Keratinocyte (primary cell): ENCODE measurements around the gene SEMA3C. TPM values are rescaled to one million over a fixed set of nuclear protein-coding genes. Genes with fewer than 3 reads are reported as not detected.

Experiments
- DNase-seq: peaks from one replicate; pipeline ENCODE4 v3.0.0-alpha.2; 2011; ENCODE audit warnings: low read depth, missing footprints, low spot score
- FAIRE-seq: peaks from 2 replicates; lab custom pipeline; 2011; peaks lifted over from hg19 to GRCh38; lab: Jason Lieb, UNC
- H2AFZ ChIP-seq: 2 replicates; pipeline ENCODE4 v1.6.0; 2012; ENCODE audit warnings: low read length, control low read depth, inconsistent platforms; ENCODE audit not compliant: control insufficient read depth
- H3K27ac ChIP-seq: 2 replicates; pipeline ENCODE4 v1.5.1; 2011; ENCODE audit warnings: low read length; ENCODE audit not compliant: control insufficient read depth, insufficient read depth
- H3K27me3 ChIP-seq: 3 replicates; pipeline ENCODE4 v1.6.0; 2011; ENCODE audit warnings: low read length; ENCODE audit not compliant: control insufficient read depth, insufficient read depth; ENCODE audit errors: extremely low read depth
- H3K36me3 ChIP-seq, 2 experiments: 2 replicates in 1 of 2; 3 replicates in 1 of 2; pipeline ENCODE4 v1.5.1; 2011; ENCODE audit warnings: low read length in 2 of 2, mild to moderate bottlenecking in 1 of 2; ENCODE audit not compliant: control insufficient read depth in 2 of 2, insufficient read depth in 2 of 2; ENCODE audit errors: extremely low read depth in 1 of 2
- H3K4me1 ChIP-seq: 3 replicates; pipeline ENCODE4 v1.5.1; 2011; ENCODE audit warnings: low read length; ENCODE audit not compliant: control insufficient read depth, insufficient read depth; ENCODE audit errors: extremely low read depth
- H3K4me2 ChIP-seq: 3 replicates; pipeline ENCODE4 v1.6.0; 2011; ENCODE audit warnings: low read depth, low read length; ENCODE audit not compliant: control insufficient read depth, insufficient read depth; ENCODE audit errors: extremely low read depth
- H3K4me3 ChIP-seq, 3 experiments: fragments of 200-600 bp in 1 of 3; sonication (generic) in 1 of 3; 2 replicates in 2 of 3; 3 replicates in 1 of 3; pipeline ENCODE4 v1.5.1; 2011 to 2016; ENCODE audit warnings: low read length in 3 of 3, mild to moderate bottlenecking in 3 of 3, control low read depth in 2 of 3, inconsistent platforms in 1 of 3, low read depth in 1 of 3, mixed read lengths in 1 of 3, mixed run types in 1 of 3, moderate library complexity in 1 of 3; ENCODE audit not compliant: control insufficient read depth in 2 of 3, insufficient read depth in 2 of 3; ENCODE audit errors: extremely low read depth in 1 of 3
- H3K79me2 ChIP-seq: 2 replicates; pipeline ENCODE4 v1.6.0; 2012; ENCODE audit warnings: low read length; ENCODE audit not compliant: control insufficient read depth, insufficient read depth
- H3K9ac ChIP-seq: 3 replicates; pipeline ENCODE4 v1.6.0; 2011; ENCODE audit warnings: low read length; ENCODE audit not compliant: control insufficient read depth, insufficient read depth; ENCODE audit errors: extremely low read depth
- H3K9me1 ChIP-seq: 3 replicates; pipeline ENCODE4 v1.6.0; 2011; ENCODE audit warnings: low read length; ENCODE audit not compliant: control insufficient read depth, insufficient read depth; ENCODE audit errors: extremely low read depth
- H3K9me3 ChIP-seq: 2 replicates; pipeline ENCODE4 v1.5.1; 2012; ENCODE audit warnings: low read depth, low read length; ENCODE audit not compliant: control insufficient read depth
- H4K20me1 ChIP-seq: 3 replicates; pipeline ENCODE4 v1.6.0; 2011; ENCODE audit warnings: low read length; ENCODE audit not compliant: control insufficient read depth, insufficient read depth; ENCODE audit errors: extremely low read depth
- EZH2 ChIP-seq: IDR thresholded peaks from one replicate; pipeline ENCODE4 v1.6.1; 2012; ENCODE audit warnings: inconsistent platforms, mild to moderate bottlenecking, low read length, moderate library complexity
- dilution Hi-C: fragments of 300-500 bp; cut with MboI; formaldehyde crosslinking; loops from one replicate; pipeline ENCODE4 v1.7.0; 2020; ENCODE audit warnings: low sequenced_read_pairs; ENCODE audit not compliant: extremely low pct_ligation_motif_present
- polyA plus RNA-seq, 5 experiments: library from polyadenylated mRNA; depleted of rRNA in 3 of 5; stranded (reverse) in 3 of 5; stranded (forward) in 1 of 5; unstranded in 1 of 5; fragments of >200 nt; gene quantifications; 1 replicate in 1 of 5; 2 replicates in 3 of 5; 3 replicates in 1 of 5; pipeline versions ENCODE4 v1.2.1 to v1.2.3, GENCODE V29; 2011 to 2012; ENCODE audit warnings: missing spikeins in 2 of 5, low read depth in 1 of 5, low replicate concordance in 1 of 5
- TF ChIP-seq, protein P1 (sequence below), 3 experiments: IDR thresholded peaks in 1 of 3; conservative IDR thresholded peaks in 1 of 3; optimal IDR thresholded peaks in 1 of 3; 2 replicates in 2 of 3; 3 replicates in 1 of 3; pipeline versions ENCODE3 to v1.5.1; 2011; ENCODE audit warnings: low read length in 3 of 3, mild to moderate bottlenecking in 3 of 3, moderate library complexity in 2 of 3, control low read depth in 1 of 3, inconsistent platforms in 1 of 3; ENCODE audit not compliant: insufficient read depth in 2 of 3; ENCODE audit errors: extremely low read depth in 1 of 3

SEMA3C gene
- polyA plus RNA-seq, 1 donor (not counting 4 experiments of a cell fraction or from before 2014, with no cell fraction given) = 142 TPM

GRCh38 chr7:80875537-80876120 is 43.2 kb downstream of the SEMA3C start:
- no peaks in the 10 kb centered on the region for H3K9me3 ChIP-seq
- no peaks in the 10 kb centered on the region for H4K20me1 ChIP-seq
- H3K27ac ChIP-seq = no peak overlapping the region
- TF ChIP-seq EZH2 = no peak
- TF ChIP-seq, protein P1, sequence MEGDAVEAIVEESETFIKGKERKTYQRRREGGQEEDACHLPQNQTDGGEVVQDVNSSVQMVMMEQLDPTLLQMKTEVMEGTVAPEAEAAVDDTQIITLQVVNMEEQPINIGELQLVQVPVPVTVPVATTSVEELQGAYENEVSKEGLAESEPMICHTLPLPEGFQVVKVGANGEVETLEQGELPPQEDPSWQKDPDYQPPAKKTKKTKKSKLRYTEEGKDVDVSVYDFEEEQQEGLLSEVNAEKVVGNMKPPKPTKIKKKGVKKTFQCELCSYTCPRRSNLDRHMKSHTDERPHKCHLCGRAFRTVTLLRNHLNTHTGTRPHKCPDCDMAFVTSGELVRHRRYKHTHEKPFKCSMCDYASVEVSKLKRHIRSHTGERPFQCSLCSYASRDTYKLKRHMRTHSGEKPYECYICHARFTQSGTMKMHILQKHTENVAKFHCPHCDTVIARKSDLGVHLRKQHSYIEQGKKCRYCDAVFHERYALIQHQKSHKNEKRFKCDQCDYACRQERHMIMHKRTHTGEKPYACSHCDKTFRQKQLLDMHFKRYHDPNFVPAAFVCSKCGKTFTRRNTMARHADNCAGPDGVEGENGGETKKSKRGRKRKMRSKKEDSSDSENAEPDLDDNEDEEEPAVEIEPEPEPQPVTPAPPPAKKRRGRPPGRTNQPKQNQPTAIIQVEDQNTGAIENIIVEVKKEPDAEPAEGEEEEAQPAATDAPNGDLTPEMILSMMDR (optimal IDR thresholded peaks at IDR 0.05 in 1 of 3, IDR thresholded peaks at IDR 0.05 in 1 of 3, conservative IDR thresholded peaks at IDR 0.05 in 1 of 3; ENCODE audit: extremely low read depth in 1 of 3, insufficient read depth in 2 of 3, low read length in 3 of 3) = no peak
- H3K4me2 ChIP-seq = no peak overlapping the region
- dilution Hi-C loops = no loop called here
- peaks cover 7 to 18% of the 10 kb centered on the region in 2 experiments for H3K36me3 ChIP-seq
- peaks cover 3% of the 10 kb centered on the region for H3K9me1 ChIP-seq
- no peak overlapping the region for H3K4me3 ChIP-seq
- no peaks in the 10 kb centered on the region for H3K4me1 ChIP-seq
- DNase-seq = no peak
- peaks cover 70% of the 10 kb centered on the region for H3K79me2 ChIP-seq
- FAIRE-seq = no peak
- H3K27me3 ChIP-seq = no peaks in the 10 kb centered on the region
- no peak overlapping the region for H3K9ac ChIP-seq
- no peak overlapping the region for H2AFZ ChIP-seq

DNA sequence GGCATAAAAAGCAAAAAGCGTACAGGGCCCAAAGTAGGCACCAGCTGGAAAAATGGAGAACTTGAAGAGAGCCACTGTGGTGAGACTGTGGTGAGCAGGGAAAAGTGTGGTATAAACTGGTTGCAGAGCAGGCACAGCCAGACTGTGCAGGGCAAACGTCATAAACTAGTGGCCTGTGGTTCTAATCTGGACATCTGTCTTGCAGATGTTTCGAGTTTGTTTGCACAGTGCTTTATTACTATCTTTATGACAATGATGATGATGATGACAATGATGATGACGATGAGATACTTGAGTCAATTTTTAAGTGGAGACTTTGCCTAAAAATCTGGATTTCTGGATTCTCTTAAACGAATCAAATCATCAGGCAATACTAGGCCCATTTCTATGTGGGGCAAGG is 45.7 kb downstream of the SEMA3C start:
- H3K4me3 ChIP-seq = no peak overlapping the region
- no peak overlapping the region for H3K9ac ChIP-seq
- peaks cover 3% of the 10 kb centered on the region for H3K9me1 ChIP-seq
- dilution Hi-C loops = no loop called here
- no peak overlapping the region for H2AFZ ChIP-seq
- H3K4me2 ChIP-seq = no peak overlapping the region
- FAIRE-seq (no peak), DNase-seq (no peak)
- H3K79me2 ChIP-seq = peaks cover 73% of the 10 kb centered on the region
- no peaks in the 10 kb centered on the region for H4K20me1 ChIP-seq
- TF ChIP-seq, protein P1 (optimal IDR thresholded peaks at IDR 0.05 in 1 of 3, IDR thresholded peaks at IDR 0.05 in 1 of 3, conservative IDR thresholded peaks at IDR 0.05 in 1 of 3; ENCODE audit: extremely low read depth in 1 of 3, insufficient read depth in 2 of 3, low read length in 3 of 3) = no peak
- no peak for TF ChIP-seq EZH2
- H3K27me3 ChIP-seq = no peaks in the 10 kb centered on the region
- no peaks in the 10 kb centered on the region for H3K4me1 ChIP-seq
- H3K9me3 ChIP-seq = no peaks in the 10 kb centered on the region
- H3K36me3 ChIP-seq = peaks cover 7 to 18% of the 10 kb centered on the region in 2 experiments
- H3K27ac ChIP-seq = no peak overlapping the region
